Lower leg skin (tissue), 3 donors: Measurements from ENCODE around the gene ACAN.

Source experiments
- CTCF ChIP-seq, 3 donors: fragments of 450-650 bp; IDR thresholded peaks; one replicate each; pipeline ENCODE4 v1.5.1; 2016; ENCODE audit warnings: antibody characterized with exemption in 3 of 3, mild to moderate bottlenecking in 3 of 3, moderate library complexity in 2 of 3
- POLR2A ChIP-seq, 2 donors: fragments of 450-650 bp; IDR thresholded peaks; one replicate each; pipeline ENCODE4 v1.6.1; 2016 to 2017; ENCODE audit warnings: antibody characterized with exemption in 2 of 2, mild to moderate bottlenecking in 1 of 2, moderate library complexity in 1 of 2

- TF ChIP-seq CTCF (IDR thresholded peaks at IDR 0.05) (no peak), POLR2A (IDR thresholded peaks at IDR 0.05) (no peak)
Measured at GRCh38 chr15:88803241-88803919, at the start of gene ACAN.
